Measurements from ENCODE around the gene LASP1NB.

Gene LASP1NB

DNA sequence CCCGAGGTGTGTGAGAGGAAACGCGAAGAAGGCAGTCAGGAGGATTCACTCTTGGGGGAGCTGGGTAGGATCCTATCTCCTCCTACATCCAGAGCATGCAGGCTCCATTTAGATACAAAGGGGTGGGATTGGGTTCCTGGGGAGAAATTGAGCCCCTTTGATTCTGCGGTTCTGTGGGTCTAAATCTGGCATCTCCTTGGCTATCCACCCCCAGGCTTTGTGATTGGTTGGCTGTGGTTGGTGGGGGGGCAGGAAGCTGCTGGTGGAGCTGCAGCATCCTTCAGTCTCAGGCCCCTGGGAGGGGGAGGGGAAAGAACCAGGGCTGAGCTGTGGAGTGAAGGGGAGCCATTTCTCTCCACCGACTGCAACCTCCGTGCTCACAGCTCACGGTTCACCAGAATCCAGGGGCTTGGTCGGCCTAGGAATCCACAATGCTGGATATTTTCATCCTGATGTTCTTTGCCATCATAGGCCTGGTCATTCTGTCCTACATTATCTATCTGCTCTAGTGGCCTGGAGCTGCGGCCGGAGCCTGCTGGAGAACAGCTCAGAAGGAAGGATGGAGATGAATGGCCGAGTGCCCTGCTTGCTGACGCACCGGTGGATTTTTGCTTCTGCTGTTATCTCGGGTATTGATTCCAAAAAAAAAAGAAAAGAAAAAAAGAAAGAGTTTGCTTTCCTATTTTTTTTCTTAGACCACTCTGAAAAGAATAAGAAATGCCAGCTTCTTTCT is at the start of gene LASP1NB:
Gene LASP1NB (plus strand): TSS at position 352 of the 733 bp plus-strand sequence.
- H3K4me3 ChIP-seq (replicated peaks in 1 of 2; ENCODE audit: low read depth in 2 of 2, low read length in 2 of 2), result peak within 1 kb of the TSS in 1 of 2 donors; percentile 15
- peak; percentile 49 to 70 for DNase-seq (ENCODE audit: low read depth in 2 of 2)
- TF ChIP-seq CTCF (IDR thresholded peaks at IDR 0.05; ENCODE audit: low read depth, low read length), result no peak

- no peak overlapping the region for H3K4me3 ChIP-seq (replicated peaks in 1 of 2; ENCODE audit: low read depth in 2 of 2, low read length in 2 of 2)
- TF ChIP-seq CTCF (IDR thresholded peaks at IDR 0.05; ENCODE audit: low read depth, low read length), result no peak
- DNase-seq (ENCODE audit: low read depth in 2 of 2), result no peak
These were observed 48.1 kb upstream of the LASP1NB start for GRCh38 chr17:38877130-38877851.

GRCh38 chr17:38879878-38880665 is 45.3 kb upstream of the LASP1NB start:
- no peak for TF ChIP-seq CTCF (IDR thresholded peaks at IDR 0.05; ENCODE audit: low read depth, low read length)
- peak; percentile 87 to 90 for DNase-seq (ENCODE audit: low read depth in 2 of 2)
- H3K4me3 ChIP-seq (replicated peaks in 1 of 2; ENCODE audit: low read depth in 2 of 2, low read length in 2 of 2), result peak overlapping the region in 1 of 2 donors; percentile 11

DNA sequence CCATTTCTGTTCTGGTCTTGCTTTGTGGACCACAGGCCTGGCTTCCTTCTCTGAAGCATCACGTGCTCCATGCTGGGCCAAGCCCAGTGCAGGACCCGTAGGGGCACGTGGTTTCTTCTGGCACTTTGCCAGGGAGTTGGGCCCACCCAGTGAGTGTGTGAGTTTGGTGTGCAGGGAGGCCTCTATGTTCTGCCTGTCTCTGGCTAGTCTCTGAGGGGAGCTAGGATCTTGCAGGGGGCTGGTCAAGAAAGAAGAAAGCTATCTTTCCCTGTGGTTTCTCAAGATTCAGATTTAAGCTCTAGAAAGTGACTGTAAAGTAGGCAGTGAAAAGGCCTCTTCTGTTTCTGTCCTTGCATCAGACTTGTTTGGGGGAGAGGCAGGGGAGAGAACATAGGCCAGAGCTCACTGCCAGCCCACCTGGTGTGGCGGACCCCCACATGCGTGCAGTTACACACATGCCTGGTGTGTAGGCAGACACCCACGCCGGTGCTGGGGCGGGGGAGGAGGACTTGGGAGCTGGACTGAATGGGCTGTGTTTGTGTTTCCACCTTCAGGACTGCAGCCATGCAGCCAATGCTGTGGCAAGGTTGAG is 43.7 kb upstream of the LASP1NB start:
- no peak for TF ChIP-seq CTCF (IDR thresholded peaks at IDR 0.05; ENCODE audit: low read depth, low read length)
- DNase-seq (ENCODE audit: low read depth in 2 of 2), result peak; percentile 75 to 94
- H3K4me3 ChIP-seq (replicated peaks in 1 of 2; ENCODE audit: low read depth in 2 of 2, low read length in 2 of 2), result peak overlapping the region in 1 of 2 donors; percentile 4

GRCh38 chr17:38882870-38883269 is 42.5 kb upstream of the LASP1NB start:
- no peak overlapping the region for H3K4me3 ChIP-seq (replicated peaks in 1 of 2; ENCODE audit: low read depth in 2 of 2, low read length in 2 of 2)

More at GRCh38 chr17:38882870-38883269, 42.5 kb upstream of the LASP1NB start:
- TF ChIP-seq CTCF (IDR thresholded peaks at IDR 0.05; ENCODE audit: low read depth, low read length), result no peak
- no peak for DNase-seq (ENCODE audit: low read depth in 2 of 2)
